Heart left ventricle (tissue), 13 donors: ENCODE data around the gene CD2BP2.

Source experiments
- CTCF ChIP-seq, 12 donors: fragments of 200-600 bp; sonication (generic) in 4 of 12; IDR thresholded peaks; one replicate each; pipeline versions ENCODE4 v1.5.0 to v1.8.0; 2018 to 2022; ENCODE audit warnings: antibody characterized with exemption in 12 of 12, mild to moderate bottlenecking in 5 of 12
- POLR2A ChIP-seq, 2 donors: fragments of 450-650 bp; IDR thresholded peaks; one replicate each; pipeline ENCODE4 v1.6.1; 2017; ENCODE audit warnings: antibody characterized with exemption in 2 of 2, mild to moderate bottlenecking in 2 of 2, moderate library complexity in 2 of 2
- donor health status: ischemic (EF 13 %, LVEDD 7.1; RV severe dilation, severe dysfunction).
- donor health status: DM: no; HTN: yes; CAD: no.
- donor health status: DM: no; HTN: no; CAD: no.
- donor health status: ischemic (EF 25% LVEDD 6.9; RV normal size, moderate dysfunction).
- donor health status: ischemic (EF 25% LVEDD 5.7; RV mildly dilated, moderate dysfunction).
- donor health status: ischemic (EF 35%, LVEDD 5.7; RV mildly dilated, moderate dysfunction).
- donor health status: nonischemic (EF 11% LVEDD 7.7; RV severe dilation, severe dysfunction).
- donor health status: DM: yes; HTN: yes; CAD: no.
- donor health status: PGD.
- donor health status: ischemic (EF 29% LVEDD 5.4; RV normal size, mild dysfunction).
- donor health status: nonischemic (EF 23%, LVEDD 6.1; RV moderate dilation, normal function).

- TF ChIP-seq CTCF (IDR thresholded peaks at IDR 0.05) (no peak), POLR2A (IDR thresholded peaks at IDR 0.05) (no peak)
Observed at GRCh38 chr16:30372038-30372712, 17.1 kb upstream of the CD2BP2 start.
